A673 (cell line): ENCODE data around the gene GABRR2.

Experiments used
- CTCF ChIP-seq: fragments of 300-800, 200-600 bp; sonication (generic); conservative IDR thresholded peaks from 2 replicates; pipeline ENCODE4 v1.5.1; 2017; ENCODE audit warnings: low read depth, mild to moderate bottlenecking, antibody characterized with exemption, low read length, moderate library complexity, mixed read lengths
- EZH2 ChIP-seq: fragments of 200-600 bp; sonication (generic); IDR thresholded peaks from 2 replicates; pipeline ENCODE4 v1.6.1; 2017; ENCODE audit warnings: borderline replicate concordance, low read depth, mild to moderate bottlenecking, mixed read lengths, antibody characterized with exemption, low read length; ENCODE audit not compliant: poor library complexity, severe bottlenecking

GRCh38 chr6:89270951-89271721, 44.0 kb downstream of the GABRR2 start:
- no peak for TF ChIP-seq CTCF
- no peak for TF ChIP-seq EZH2
